Sigmoid colon (tissue), 7 donors: Measurements from ENCODE around the gene AGT. TPM values are rescaled to one million over a fixed set of nuclear protein-coding genes. Genes with fewer than 3 reads are reported as not detected.
"Not testable (repeated sequence)": the region's sequence is repeated elsewhere in the genome, so short reads cannot be mapped to it uniquely, and the experiment has no call there.

Experiments
- DNase-seq: peaks from one replicate; pipeline ENCODE4 v3.0.0-alpha.2; 2019
- H3K27ac ChIP-seq, 4 donors: fragments of 200-600 bp; sonication (generic); one replicate each; pipeline ENCODE4 v1.5.1; 2016 to 2019; ENCODE audit warnings: mild to moderate bottlenecking in 1 of 4
- H3K27me3 ChIP-seq, 3 donors: fragments of 200-600 bp; sonication (generic); one replicate each; pipeline ENCODE4 v1.5.1; 2019; ENCODE audit warnings: mild to moderate bottlenecking in 1 of 3
- H3K36me3 ChIP-seq, 4 donors: fragments of 200-600 bp; sonication (generic); one replicate each; pipeline ENCODE4 v1.5.1; 2016 to 2019
- H3K4me1 ChIP-seq, 4 donors: fragments of 200-600 bp; sonication (generic); one replicate each; pipeline ENCODE4 v1.5.1; 2017 to 2019
- H3K4me3 ChIP-seq, 4 donors: fragments of 200-600 bp; sonication (generic); one replicate each; pipeline ENCODE4 v1.5.1; 2017 to 2019; ENCODE audit warnings: mild to moderate bottlenecking in 2 of 4, moderate library complexity in 1 of 4
- H3K9me3 ChIP-seq, 4 donors: fragments of 200-600 bp in 3 of 4; sonication (generic) in 3 of 4; one replicate each; pipeline versions ENCODE4 v1.5.1 to v1.6.1; 2013 to 2019
- EP300 ChIP-seq, 4 donors: sonication (generic); formaldehyde crosslinking; IDR thresholded peaks; one replicate each; pipeline ENCODE4 v1.6.1; 2017; ENCODE audit warnings: antibody characterized with exemption in 4 of 4
- POLR2A ChIP-seq, 2 donors: fragments of 450-650 bp; IDR thresholded peaks; one replicate each; pipeline ENCODE4 v1.6.1; 2016; ENCODE audit warnings: antibody characterized with exemption in 2 of 2, mild to moderate bottlenecking in 2 of 2, moderate library complexity in 2 of 2
- POLR2AphosphoS5 ChIP-seq, 4 donors: sonication (generic); formaldehyde crosslinking; IDR thresholded peaks; one replicate each; pipeline ENCODE4 v1.6.1; 2017; ENCODE audit warnings: antibody characterized with exemption in 4 of 4
- WGBS, 2 donors: extraction: QIAGEN DNeasy Blood & Tissue Kit; methylation state at CpG; one replicate each; pipeline ENCODE4 v1.1.7; 2013; 5-methylcytosine and 5-hydroxymethylcytosine counted together
- intact Hi-C: fragments of 100-400 bp; cut with DNase I; formaldehyde crosslinking; loops from one replicate; pipeline ENCODE4 v1.15.1; 2023
- polyA plus RNA-seq, 3 donors: library from polyadenylated mRNA; stranded (reverse); fragments of 200-250 nt; gene quantifications; one replicate each; pipeline ENCODE4 v1.2.3, GENCODE V29; 2013
- total RNA-seq, 4 donors: library from RNA; depleted of rRNA; stranded (reverse); fragments of >200 nt; gene quantifications; one replicate each; pipeline ENCODE4 v1.1.0, GENCODE V29; 2016
- TF ChIP-seq, protein P1 (sequence below), 4 experiments: fragments of 450-650 bp in 3 of 4; fragments of 200-600 bp in 1 of 4; IDR thresholded peaks; one replicate each; pipeline ENCODE4 v1.5.1; 2016 to 2019; ENCODE audit warnings: antibody characterized with exemption in 4 of 4, mild to moderate bottlenecking in 3 of 4, moderate library complexity in 2 of 4
- donor health status: healthy with polysubstance abuse.
- donor health status: Bipolar disorder and iron deficiency.
- donor health status: healthy.

The AGT gene
- total and polyA plus RNA-seq, 7 donors, result 0.36 to 9.2 (median 1.7) TPM

DNA sequence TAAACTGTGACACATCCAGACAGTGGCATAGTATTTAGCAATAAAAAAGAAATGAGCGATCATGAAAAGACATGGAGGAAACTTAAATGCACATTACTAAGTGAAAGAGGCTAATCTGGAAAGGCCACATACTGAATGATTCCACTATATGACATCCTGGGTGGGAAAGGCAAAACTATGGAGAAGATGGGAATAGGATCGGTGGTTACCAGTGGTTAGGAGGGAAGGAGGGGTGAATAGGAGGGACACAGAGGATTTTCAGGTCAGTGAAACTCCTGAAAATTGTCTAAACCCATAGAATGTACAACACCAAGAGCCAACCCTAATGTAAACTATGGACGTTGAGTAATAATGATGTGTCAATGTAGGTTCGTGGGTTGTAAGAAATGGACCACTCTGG is 13.8 kb downstream of the AGT start:
- no peaks in the 10 kb centered on the region for H3K36me3 ChIP-seq
- no peak for DNase-seq
- H3K27me3 ChIP-seq, result no peaks in the 10 kb centered on the region
- 83 to 92% methylated on average over 4 of the region's 4 CpGs for WGBS, 2 donors
- TF ChIP-seq EP300 (IDR thresholded peaks at IDR 0.05) (no peak), POLR2A (IDR thresholded peaks at IDR 0.05) (no peak), POLR2AphosphoS5 (IDR thresholded peaks at IDR 0.05) (no peak)
- TF ChIP-seq, protein P1, sequence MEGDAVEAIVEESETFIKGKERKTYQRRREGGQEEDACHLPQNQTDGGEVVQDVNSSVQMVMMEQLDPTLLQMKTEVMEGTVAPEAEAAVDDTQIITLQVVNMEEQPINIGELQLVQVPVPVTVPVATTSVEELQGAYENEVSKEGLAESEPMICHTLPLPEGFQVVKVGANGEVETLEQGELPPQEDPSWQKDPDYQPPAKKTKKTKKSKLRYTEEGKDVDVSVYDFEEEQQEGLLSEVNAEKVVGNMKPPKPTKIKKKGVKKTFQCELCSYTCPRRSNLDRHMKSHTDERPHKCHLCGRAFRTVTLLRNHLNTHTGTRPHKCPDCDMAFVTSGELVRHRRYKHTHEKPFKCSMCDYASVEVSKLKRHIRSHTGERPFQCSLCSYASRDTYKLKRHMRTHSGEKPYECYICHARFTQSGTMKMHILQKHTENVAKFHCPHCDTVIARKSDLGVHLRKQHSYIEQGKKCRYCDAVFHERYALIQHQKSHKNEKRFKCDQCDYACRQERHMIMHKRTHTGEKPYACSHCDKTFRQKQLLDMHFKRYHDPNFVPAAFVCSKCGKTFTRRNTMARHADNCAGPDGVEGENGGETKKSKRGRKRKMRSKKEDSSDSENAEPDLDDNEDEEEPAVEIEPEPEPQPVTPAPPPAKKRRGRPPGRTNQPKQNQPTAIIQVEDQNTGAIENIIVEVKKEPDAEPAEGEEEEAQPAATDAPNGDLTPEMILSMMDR (IDR thresholded peaks at IDR 0.05), result no peak
- H3K4me3 ChIP-seq, result no peak overlapping the region
- H3K9me3 ChIP-seq, result no peaks in the 10 kb centered on the region
- H3K4me1 ChIP-seq, result no peaks in the 10 kb centered on the region
- H3K27ac ChIP-seq, result no peak overlapping the region
- intact Hi-C loops, result no loop called here

DNA sequence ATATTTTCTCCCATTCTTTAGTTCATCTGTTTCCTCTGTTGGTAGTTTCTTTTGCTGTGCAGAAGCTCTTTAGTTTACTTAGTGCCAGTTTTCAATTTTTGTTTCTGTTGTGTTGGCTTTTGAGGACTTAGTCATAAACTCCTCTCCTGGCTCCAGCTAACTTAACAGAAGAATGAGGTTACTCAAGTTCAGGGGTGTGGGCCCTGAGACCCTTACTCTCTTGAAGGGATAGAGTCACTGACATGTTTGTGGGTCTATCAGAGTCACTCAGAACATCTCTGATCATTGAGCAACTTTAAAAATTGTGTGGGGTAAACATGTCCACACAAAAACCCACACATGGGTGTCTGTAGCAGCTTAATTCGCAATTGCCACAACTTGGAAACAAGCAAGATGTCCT is 14.2 kb downstream of the AGT start:
- H3K27ac ChIP-seq, result no peak overlapping the region
- WGBS, 2 donors, result 88 to 90% methylated on average over 1 of the region's 1 CpG
- intact Hi-C loops, result no loop called here

DNA sequence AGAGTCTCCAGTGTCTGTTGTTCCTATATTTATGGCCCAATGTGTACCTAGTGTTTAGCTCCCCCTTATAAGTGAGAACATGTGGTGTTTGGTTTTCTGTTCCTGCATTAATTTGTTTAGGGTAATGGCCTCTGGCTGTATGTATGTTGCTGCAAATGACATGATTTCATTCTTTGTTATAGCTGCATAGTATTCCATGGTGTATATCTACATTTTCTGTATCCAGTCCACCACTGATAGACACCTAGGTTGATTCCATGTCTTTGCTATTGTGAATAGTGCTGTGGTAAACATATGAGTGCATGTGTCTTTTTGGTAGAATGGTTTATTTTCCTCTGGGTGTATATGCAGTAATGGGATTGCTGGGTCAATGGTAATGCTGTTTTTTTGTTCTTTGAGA is 15.0 kb downstream of the AGT start:
- intact Hi-C loops, result not testable (repeated sequence)

More for the DNA sequence above, 14.2 kb downstream of the AGT start:
- Histone ChIP-seq H3K9me3 (no peaks in the 10 kb centered on the region), H3K27me3 (no peaks in the 10 kb centered on the region), H3K4me3 (no peak overlapping the region), H3K4me1 (no peaks in the 10 kb centered on the region), H3K36me3 (no peaks in the 10 kb centered on the region)
- no peak for DNase-seq
- TF ChIP-seq POLR2AphosphoS5 (IDR thresholded peaks at IDR 0.05), result no peak
- TF ChIP-seq EP300 (IDR thresholded peaks at IDR 0.05), result no peak
- no peak for TF ChIP-seq POLR2A (IDR thresholded peaks at IDR 0.05)
- TF ChIP-seq, protein P1 (IDR thresholded peaks at IDR 0.05), result no peak

DNA sequence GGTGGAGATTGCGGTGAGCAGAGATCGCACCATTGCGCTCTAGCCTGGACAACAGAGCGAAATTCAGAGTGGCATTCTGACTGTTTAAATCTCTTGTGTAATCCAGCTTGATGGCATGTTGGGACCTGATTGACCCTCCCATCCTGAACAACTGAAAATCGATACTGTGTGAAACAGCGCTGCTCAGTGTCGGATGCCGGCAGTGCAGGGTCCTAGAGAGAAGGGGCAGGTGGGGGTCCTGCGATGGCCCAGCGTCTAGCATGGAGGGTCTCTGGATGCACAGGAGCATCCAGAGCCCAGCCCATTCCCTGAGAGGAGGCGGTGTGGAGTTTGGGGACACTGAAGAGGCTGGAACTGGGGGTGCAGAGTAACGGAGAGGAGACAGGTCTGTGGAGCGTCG is 15.8 kb downstream of the AGT start:
- Histone ChIP-seq H3K36me3 (peaks cover 0 to 15% (median 3%) of the 10 kb centered on the region in 4 donors), H3K4me3 (no peak overlapping the region), H3K27ac (no peak overlapping the region), H3K27me3 (no peaks in the 10 kb centered on the region), H3K4me1 (no peaks in the 10 kb centered on the region), H3K9me3 (no peaks in the 10 kb centered on the region)
- TF ChIP-seq EP300 (IDR thresholded peaks at IDR 0.05), result no peak
- TF ChIP-seq, protein P1 (IDR thresholded peaks at IDR 0.05), result no peak
- TF ChIP-seq POLR2AphosphoS5 (IDR thresholded peaks at IDR 0.05), result no peak
- no peak for TF ChIP-seq POLR2A (IDR thresholded peaks at IDR 0.05)
- intact Hi-C loops, result no loop called here
- 93 to 97% methylated on average over 14 of the region's 14 CpGs for WGBS, 2 donors
- DNase-seq, result no peak

More for the DNA sequence above, 15.0 kb downstream of the AGT start:
- H3K27me3 ChIP-seq, H3K4me3 ChIP-seq, H3K9me3 ChIP-seq, H3K36me3 ChIP-seq, DNase-seq, H3K4me1 ChIP-seq, H3K27ac ChIP-seq: not testable (repeated sequence)

DNA sequence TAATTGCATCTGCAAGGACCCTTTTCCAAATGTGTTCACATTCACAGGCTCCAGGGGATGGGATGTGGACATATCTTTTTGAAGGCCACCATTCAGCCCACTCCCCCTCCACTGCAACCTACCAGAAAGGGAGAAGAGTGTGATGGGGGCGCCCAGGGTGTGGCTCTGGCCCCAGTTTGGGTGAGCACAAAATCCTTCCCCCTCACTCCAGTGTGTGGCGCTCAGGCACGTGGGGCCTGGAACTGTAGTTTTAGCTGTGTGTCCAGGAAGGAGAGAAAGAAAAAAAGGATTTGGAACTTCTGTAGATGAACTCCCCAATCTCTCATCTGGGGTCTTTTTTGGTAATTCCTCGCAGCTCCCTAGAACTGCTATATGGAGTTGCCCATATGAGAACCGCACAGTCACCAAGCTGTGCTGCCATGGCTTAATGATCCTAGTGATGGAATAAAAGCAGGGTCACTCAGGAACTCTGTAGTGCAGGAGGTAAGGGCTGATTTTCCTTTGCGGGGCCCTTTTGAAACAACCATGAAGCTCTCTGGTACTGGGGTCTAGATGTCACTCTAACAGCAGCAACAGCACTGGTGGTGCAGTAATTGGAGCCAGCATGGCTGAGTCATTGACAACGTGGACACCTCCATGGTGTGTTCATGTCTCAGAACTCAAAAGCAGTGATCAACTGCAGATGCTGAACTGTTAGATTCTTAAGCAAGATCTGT is 17.0 kb downstream of the AGT start:
- intact Hi-C loops, result no loop called here
- Histone ChIP-seq H3K27me3 (no peaks in the 10 kb centered on the region), H3K4me3 (no peak overlapping the region), H3K27ac (no peak overlapping the region), H3K4me1 (no peaks in the 10 kb centered on the region), H3K36me3 (peaks cover 3 to 27% (median 7%) of the 10 kb centered on the region in 4 donors), H3K9me3 (no peaks in the 10 kb centered on the region)
- no peak for DNase-seq
- TF ChIP-seq EP300 (IDR thresholded peaks at IDR 0.05) (no peak), POLR2A (IDR thresholded peaks at IDR 0.05) (no peak), POLR2AphosphoS5 (IDR thresholded peaks at IDR 0.05) (no peak)
- TF ChIP-seq, protein P1 (IDR thresholded peaks at IDR 0.05), result no peak
- 84 to 86% methylated on average over 7 of the region's 7 CpGs for WGBS, 2 donors
